Keratinocyte (primary cell): ENCODE results near the gene RNF14. TPM values are rescaled to one million over a fixed set of nuclear protein-coding genes. Genes with fewer than 3 reads are reported as not detected.

ENCODE experiments used
- DNase-seq: peaks from one replicate; pipeline ENCODE4 v3.0.0-alpha.2; 2011; ENCODE audit warnings: low read depth, missing footprints, low spot score
- FAIRE-seq: peaks from 2 replicates; lab custom pipeline; 2011; peaks lifted over from hg19 to GRCh38; lab: Jason Lieb, UNC
- H2AFZ ChIP-seq: 2 replicates; pipeline ENCODE4 v1.6.0; 2012; ENCODE audit warnings: low read length, control low read depth, inconsistent platforms; ENCODE audit not compliant: control insufficient read depth
- H3K27ac ChIP-seq: 2 replicates; pipeline ENCODE4 v1.5.1; 2011; ENCODE audit warnings: low read length; ENCODE audit not compliant: control insufficient read depth, insufficient read depth
- H3K27me3 ChIP-seq: 3 replicates; pipeline ENCODE4 v1.6.0; 2011; ENCODE audit warnings: low read length; ENCODE audit not compliant: control insufficient read depth, insufficient read depth; ENCODE audit errors: extremely low read depth
- H3K36me3 ChIP-seq, 2 experiments: 2 replicates in 1 of 2; 3 replicates in 1 of 2; pipeline ENCODE4 v1.5.1; 2011; ENCODE audit warnings: low read length in 2 of 2, mild to moderate bottlenecking in 1 of 2; ENCODE audit not compliant: control insufficient read depth in 2 of 2, insufficient read depth in 2 of 2; ENCODE audit errors: extremely low read depth in 1 of 2
- H3K4me1 ChIP-seq: 3 replicates; pipeline ENCODE4 v1.5.1; 2011; ENCODE audit warnings: low read length; ENCODE audit not compliant: control insufficient read depth, insufficient read depth; ENCODE audit errors: extremely low read depth
- H3K4me2 ChIP-seq: 3 replicates; pipeline ENCODE4 v1.6.0; 2011; ENCODE audit warnings: low read depth, low read length; ENCODE audit not compliant: control insufficient read depth, insufficient read depth; ENCODE audit errors: extremely low read depth
- H3K4me3 ChIP-seq, 3 experiments: fragments of 200-600 bp in 1 of 3; sonication (generic) in 1 of 3; 2 replicates in 2 of 3; 3 replicates in 1 of 3; pipeline ENCODE4 v1.5.1; 2011 to 2016; ENCODE audit warnings: low read length in 3 of 3, mild to moderate bottlenecking in 3 of 3, control low read depth in 2 of 3, inconsistent platforms in 1 of 3, low read depth in 1 of 3, mixed read lengths in 1 of 3, mixed run types in 1 of 3, moderate library complexity in 1 of 3; ENCODE audit not compliant: control insufficient read depth in 2 of 3, insufficient read depth in 2 of 3; ENCODE audit errors: extremely low read depth in 1 of 3
- H3K79me2 ChIP-seq: 2 replicates; pipeline ENCODE4 v1.6.0; 2012; ENCODE audit warnings: low read length; ENCODE audit not compliant: control insufficient read depth, insufficient read depth
- H3K9ac ChIP-seq: 3 replicates; pipeline ENCODE4 v1.6.0; 2011; ENCODE audit warnings: low read length; ENCODE audit not compliant: control insufficient read depth, insufficient read depth; ENCODE audit errors: extremely low read depth
- H3K9me1 ChIP-seq: 3 replicates; pipeline ENCODE4 v1.6.0; 2011; ENCODE audit warnings: low read length; ENCODE audit not compliant: control insufficient read depth, insufficient read depth; ENCODE audit errors: extremely low read depth
- H3K9me3 ChIP-seq: 2 replicates; pipeline ENCODE4 v1.5.1; 2012; ENCODE audit warnings: low read depth, low read length; ENCODE audit not compliant: control insufficient read depth
- H4K20me1 ChIP-seq: 3 replicates; pipeline ENCODE4 v1.6.0; 2011; ENCODE audit warnings: low read length; ENCODE audit not compliant: control insufficient read depth, insufficient read depth; ENCODE audit errors: extremely low read depth
- CTCF ChIP-seq, 3 experiments: IDR thresholded peaks in 1 of 3; conservative IDR thresholded peaks in 1 of 3; optimal IDR thresholded peaks in 1 of 3; 2 replicates in 2 of 3; 3 replicates in 1 of 3; pipeline versions ENCODE3 to v1.5.1; 2011; ENCODE audit warnings: low read length in 3 of 3, mild to moderate bottlenecking in 3 of 3, moderate library complexity in 2 of 3, control low read depth in 1 of 3, inconsistent platforms in 1 of 3; ENCODE audit not compliant: insufficient read depth in 2 of 3; ENCODE audit errors: extremely low read depth in 1 of 3
- EZH2 ChIP-seq: IDR thresholded peaks from one replicate; pipeline ENCODE4 v1.6.1; 2012; ENCODE audit warnings: inconsistent platforms, mild to moderate bottlenecking, low read length, moderate library complexity
- dilution Hi-C: fragments of 300-500 bp; cut with MboI; formaldehyde crosslinking; loops from one replicate; pipeline ENCODE4 v1.7.0; 2020; ENCODE audit warnings: low sequenced_read_pairs; ENCODE audit not compliant: extremely low pct_ligation_motif_present
- polyA plus RNA-seq, 5 experiments: library from polyadenylated mRNA; depleted of rRNA in 3 of 5; stranded (reverse) in 3 of 5; stranded (forward) in 1 of 5; unstranded in 1 of 5; fragments of >200 nt; gene quantifications; 1 replicate in 1 of 5; 2 replicates in 3 of 5; 3 replicates in 1 of 5; pipeline versions ENCODE4 v1.2.1 to v1.2.3, GENCODE V29; 2011 to 2012; ENCODE audit warnings: missing spikeins in 2 of 5, low read depth in 1 of 5, low replicate concordance in 1 of 5

Gene RNF14
- polyA plus RNA-seq, 1 donor (not counting 4 experiments of a cell fraction or from before 2014, with no cell fraction given): 65.8 TPM

DNA sequence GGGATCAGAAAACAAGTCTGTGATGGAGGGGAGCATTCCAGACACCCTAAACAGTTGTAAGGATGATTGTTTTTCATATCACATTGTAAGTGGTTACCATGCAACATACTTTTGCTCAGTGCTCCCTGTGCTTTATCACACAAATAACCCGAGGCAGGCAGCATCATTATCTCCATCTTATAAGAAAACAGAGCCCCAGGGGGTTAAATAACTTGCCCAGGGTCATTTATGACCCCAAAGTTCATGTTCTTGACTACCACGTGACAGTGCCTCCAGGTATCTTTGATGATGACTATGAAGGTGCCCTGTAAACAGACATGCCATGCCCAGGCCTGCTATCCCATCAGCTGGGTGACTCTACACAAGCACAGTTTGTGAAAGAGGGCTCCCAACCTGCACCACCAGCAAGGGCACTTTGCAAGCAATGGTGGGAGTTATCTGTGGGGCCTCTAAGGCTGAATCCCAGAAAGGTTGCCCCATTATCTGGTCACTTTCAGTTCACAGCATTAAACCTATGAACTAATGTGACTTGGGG is 34.4 kb downstream of the RNF14 start:
- no peak for DNase-seq
- dilution Hi-C loops: no loop called here

GRCh38 chr5:142006363-142007236 is 37.7 kb downstream of the RNF14 start:
- H3K36me3 ChIP-seq: peaks cover 11 to 31% of the 10 kb centered on the region in 2 experiments
- no peaks in the 10 kb centered on the region for H3K27me3 ChIP-seq
- TF ChIP-seq EZH2 (no peak), CTCF (optimal IDR thresholded peaks at IDR 0.05 in 1 of 3, IDR thresholded peaks at IDR 0.05 in 1 of 3, conservative IDR thresholded peaks at IDR 0.05 in 1 of 3; ENCODE audit: extremely low read depth in 1 of 3, insufficient read depth in 2 of 3, low read length in 3 of 3) (no peak)
- no peak overlapping the region for H3K4me2 ChIP-seq
- no peak for FAIRE-seq
- H2AFZ ChIP-seq: no peak overlapping the region
- no peaks in the 10 kb centered on the region for H3K9me3 ChIP-seq
- H3K27ac ChIP-seq: no peak overlapping the region
- H4K20me1 ChIP-seq: no peaks in the 10 kb centered on the region
- DNase-seq: no peak
- H3K4me3 ChIP-seq: no peak overlapping the region
- H3K4me1 ChIP-seq: peaks cover 14% of the 10 kb centered on the region
- H3K79me2 ChIP-seq: no peaks in the 10 kb centered on the region
- dilution Hi-C loops: no loop called here
- no peak overlapping the region for H3K9ac ChIP-seq
- no peaks in the 10 kb centered on the region for H3K9me1 ChIP-seq

More for the DNA sequence above, 34.4 kb downstream of the RNF14 start:
- Histone ChIP-seq H3K36me3 (peaks cover 9 to 35% of the 10 kb centered on the region in 2 experiments), H3K4me1 (peaks cover 14% of the 10 kb centered on the region), H3K4me3 (no peak overlapping the region), H3K27ac (no peak overlapping the region), H3K9me3 (no peaks in the 10 kb centered on the region), H4K20me1 (no peaks in the 10 kb centered on the region), H3K9me1 (no peaks in the 10 kb centered on the region), H3K27me3 (no peaks in the 10 kb centered on the region), H2AFZ (no peak overlapping the region), H3K9ac (no peak overlapping the region), H3K4me2 (no peak overlapping the region), H3K79me2 (no peaks in the 10 kb centered on the region)
- FAIRE-seq: no peak
- no peak for TF ChIP-seq CTCF (optimal IDR thresholded peaks at IDR 0.05 in 1 of 3, IDR thresholded peaks at IDR 0.05 in 1 of 3, conservative IDR thresholded peaks at IDR 0.05 in 1 of 3; ENCODE audit: extremely low read depth in 1 of 3, insufficient read depth in 2 of 3, low read length in 3 of 3)
